GM18505 (cell line): ENCODE measurements around the gene SNAPC4.
"Not testable (repeated sequence)": the region's sequence is repeated elsewhere in the genome, so short reads cannot be mapped to it uniquely, and the experiment has no call there.

Experiments
- ATAC-seq: cut with Tn5 transposase; IDR thresholded peaks from one replicate; pipeline ENCODE4 v1.9.1; 2021; ENCODE audit not compliant: unreplicated experiment
- POLR2A ChIP-seq: IDR thresholded peaks from 4 replicates; pipeline ENCODE4 v1.6.1; 2011; ENCODE audit warnings: borderline replicate concordance; ENCODE audit not compliant: insufficient read depth, insufficient read length; ENCODE audit errors: extremely low read depth

The SNAPC4 gene

GRCh38 chr9:136358888-136359287 lies 41.1 kb downstream of the SNAPC4 start:
- TF ChIP-seq POLR2A: no peak
- ATAC-seq: no peak

GRCh38 chr9:136358016-136358415 lies 42.0 kb downstream of the SNAPC4 start:
- TF ChIP-seq POLR2A: no peak
- no peak for ATAC-seq

- TF ChIP-seq POLR2A: no peak
- no peak for ATAC-seq
Measured at GRCh38 chr9:136357202-136357725, 42.7 kb downstream of the SNAPC4 start.

- no peak for TF ChIP-seq POLR2A
- ATAC-seq: no peak
Measured at GRCh38 chr9:136355616-136356557, 44.1 kb downstream of the SNAPC4 start.

- TF ChIP-seq POLR2A: no peak
- no peak for ATAC-seq
Measured at GRCh38 chr9:136354592-136355085, 45.3 kb downstream of the SNAPC4 start.

- no peak for ATAC-seq
- no peak for TF ChIP-seq POLR2A
Measured at GRCh38 chr9:136353757-136354488, 46.0 kb downstream of the SNAPC4 start.

- no peak for TF ChIP-seq POLR2A
- no peak for ATAC-seq
Measured at GRCh38 chr9:136353088-136353487, 46.9 kb downstream of the SNAPC4 start.

- no peak for ATAC-seq
- no peak for TF ChIP-seq POLR2A
Measured at GRCh38 chr9:136352682-136353081, 47.3 kb downstream of the SNAPC4 start.

- ATAC-seq: not testable (repeated sequence)
Measured at GRCh38 chr9:136351868-136352267, 48.1 kb downstream of the SNAPC4 start.

- no peak for ATAC-seq
- no peak for TF ChIP-seq POLR2A
Measured at GRCh38 chr9:136351252-136351800, 48.6 kb downstream of the SNAPC4 start.
